DMS53 treated with DMSO at 0.1 percent for 48 hours (cell line): ENCODE results near the gene NEO1.
"Not testable (repeated sequence)": the region's sequence is repeated elsewhere in the genome, so short reads cannot be mapped to it uniquely, and the experiment has no call there.

Source experiments
- DNase-seq: peaks from one replicate; lab custom pipeline; 2025; ENCODE audit not compliant: unreplicated experiment; lab: John Stamatoyannopoulos, UW

Gene NEO1

GRCh38 chr15:73139041-73139743 is 86.9 kb downstream of the NEO1 start:
- DNase-seq, result no peak

GRCh38 chr15:73139744-73140553 is 87.7 kb downstream of the NEO1 start:
- DNase-seq, result no peak

- no peak for DNase-seq
Measured at GRCh38 chr15:73141216-73141900, 89.1 kb downstream of the NEO1 start.

DNA sequence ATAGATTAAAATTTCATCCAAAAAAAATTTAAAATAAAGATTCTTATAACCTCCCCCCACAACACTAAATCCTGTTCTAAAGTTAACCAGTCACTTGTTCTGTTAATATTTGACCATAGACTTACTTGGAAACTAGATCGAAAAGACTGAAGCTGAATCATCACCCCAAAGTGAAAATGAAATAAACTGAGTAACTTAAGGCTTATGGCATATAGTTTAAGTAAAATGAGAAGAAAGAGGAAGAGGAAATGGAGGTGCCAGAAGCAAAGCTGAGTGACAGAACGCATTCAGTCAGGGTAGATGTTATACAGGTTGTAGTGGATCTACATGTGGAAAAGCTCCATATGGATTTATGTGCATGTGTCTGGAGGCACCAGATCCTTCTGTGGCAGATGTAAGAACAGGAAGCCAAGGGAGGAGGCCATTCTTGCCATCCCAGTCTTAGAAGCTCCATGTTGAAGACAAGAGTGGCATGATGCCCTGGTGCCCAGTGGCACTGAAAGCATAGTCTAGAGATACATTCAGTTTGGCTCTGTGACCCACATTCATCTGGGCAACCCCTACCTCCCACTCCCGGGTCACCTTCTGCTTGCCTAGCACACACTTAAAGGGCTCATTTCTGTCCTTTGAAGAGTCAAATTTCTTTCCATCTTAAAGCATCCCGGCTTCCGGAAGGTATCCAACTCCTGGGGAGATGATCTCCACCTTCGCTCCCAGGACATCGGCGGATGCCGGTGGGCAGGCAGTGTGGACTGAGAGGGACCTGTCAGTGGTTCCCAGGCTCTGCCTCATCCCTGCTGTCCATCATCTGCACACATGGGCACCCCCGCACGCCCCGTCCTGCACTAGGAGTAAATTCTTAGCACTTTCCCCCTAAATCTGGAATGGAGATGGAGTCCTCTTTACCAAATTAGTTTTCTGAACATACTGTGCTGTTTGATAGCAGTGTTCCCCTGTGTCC is 90.8 kb downstream of the NEO1 start:
- DNase-seq, result no peak

DNA sequence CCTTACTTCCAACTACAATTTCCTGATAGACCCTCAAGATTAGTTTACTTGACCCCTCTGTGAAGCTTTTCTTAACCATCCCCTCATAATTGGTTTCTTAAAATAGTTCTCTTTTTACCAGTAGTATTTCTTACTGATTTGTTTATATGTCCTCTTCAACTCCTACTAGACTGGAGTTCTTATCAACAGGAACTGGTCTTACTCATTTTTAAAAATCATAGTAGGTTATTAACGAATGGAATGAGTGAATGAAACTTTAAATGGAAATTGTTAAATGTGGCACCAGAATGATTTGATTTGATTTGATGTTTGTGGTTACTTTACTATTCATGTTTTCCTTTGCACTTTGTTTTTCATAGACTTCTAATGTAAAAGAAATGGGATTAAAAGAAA is 91.5 kb downstream of the NEO1 start:
- DNase-seq, result no peak

DNA sequence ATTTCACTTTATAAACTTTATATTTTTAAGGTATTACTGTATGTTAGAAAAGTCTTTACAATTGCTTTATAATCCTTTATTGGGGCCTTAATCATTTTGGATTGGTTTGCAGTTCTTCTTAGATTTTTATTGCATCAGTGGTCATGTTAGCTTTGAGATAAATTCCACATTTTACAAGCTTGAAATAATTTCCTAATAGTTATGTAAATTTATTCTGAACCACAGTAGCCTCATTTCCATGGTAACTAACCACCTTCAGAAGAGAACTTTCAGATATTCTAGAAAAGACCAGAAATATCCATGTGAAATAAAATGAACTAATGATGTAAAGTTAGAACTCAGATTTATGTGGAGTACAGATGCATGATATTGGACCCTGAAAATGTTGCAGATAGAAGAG is 94.2 kb downstream of the NEO1 start:
- no peak for DNase-seq

DNA sequence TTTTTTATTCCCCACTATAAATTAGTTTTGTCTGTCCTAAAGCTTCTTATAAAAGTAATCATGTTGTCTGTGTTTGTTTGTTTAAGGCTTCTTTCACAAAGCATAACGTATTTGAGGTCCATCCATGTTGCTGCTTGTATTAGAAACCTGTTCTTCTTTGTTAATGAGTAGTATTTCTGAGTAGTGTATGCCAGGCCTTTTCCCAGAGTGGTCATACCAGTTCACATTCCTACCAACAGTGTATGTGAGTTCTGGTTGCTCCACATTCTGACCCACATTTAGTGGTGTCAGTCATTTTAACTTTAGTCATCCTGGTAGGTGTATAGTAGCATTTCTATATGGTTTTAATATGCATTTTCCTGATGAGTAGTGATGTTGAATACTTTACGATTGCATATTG is 98.6 kb downstream of the NEO1 start:
- DNase-seq, result no peak

- no peak for DNase-seq
Measured at GRCh38 chr15:73153024-73153423, 100.8 kb downstream of the NEO1 start.

GRCh38 chr15:73153447-73153846 is 101.2 kb downstream of the NEO1 start:
- no peak for DNase-seq

DNA sequence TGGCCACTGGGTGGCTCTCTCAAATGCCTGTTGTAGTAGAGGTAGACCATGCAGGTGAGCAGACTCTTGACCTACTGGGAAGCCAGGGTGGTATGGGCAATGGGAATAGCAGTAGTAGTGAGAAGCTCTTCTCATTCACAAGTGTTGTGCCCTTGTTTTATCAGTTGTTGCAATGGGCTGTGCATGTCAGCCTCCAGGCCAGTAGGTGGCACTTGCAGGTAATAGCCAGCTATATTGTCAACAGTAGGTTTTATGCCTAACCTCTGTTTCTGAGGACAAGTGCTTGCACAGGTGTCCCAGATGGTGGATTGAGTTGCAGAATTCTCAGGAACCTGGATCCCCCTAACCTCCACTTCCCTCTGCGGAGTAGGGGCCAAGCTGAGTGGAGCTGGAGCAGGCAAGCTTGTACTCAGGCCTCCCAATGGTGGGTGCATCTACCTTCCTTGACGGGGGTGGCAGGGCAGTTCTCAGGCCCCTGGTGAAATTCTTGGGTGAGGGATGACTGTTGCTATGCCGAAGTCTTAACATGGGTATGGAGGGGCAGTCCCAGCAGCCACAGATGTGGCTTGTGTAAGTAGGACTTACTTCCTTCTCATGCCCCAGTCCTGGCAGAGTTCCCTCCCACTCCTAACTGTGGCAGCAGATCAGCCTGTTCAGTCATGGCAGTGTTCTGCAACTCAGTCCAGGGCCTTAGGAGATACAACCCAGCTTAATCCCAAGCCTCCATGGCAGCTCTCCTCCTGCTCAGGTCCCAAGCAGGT is 104.3 kb downstream of the NEO1 start:
- no peak for DNase-seq

GRCh38 chr15:73161546-73161945 is 109.3 kb downstream of the NEO1 start:
- DNase-seq, result no peak

DNA sequence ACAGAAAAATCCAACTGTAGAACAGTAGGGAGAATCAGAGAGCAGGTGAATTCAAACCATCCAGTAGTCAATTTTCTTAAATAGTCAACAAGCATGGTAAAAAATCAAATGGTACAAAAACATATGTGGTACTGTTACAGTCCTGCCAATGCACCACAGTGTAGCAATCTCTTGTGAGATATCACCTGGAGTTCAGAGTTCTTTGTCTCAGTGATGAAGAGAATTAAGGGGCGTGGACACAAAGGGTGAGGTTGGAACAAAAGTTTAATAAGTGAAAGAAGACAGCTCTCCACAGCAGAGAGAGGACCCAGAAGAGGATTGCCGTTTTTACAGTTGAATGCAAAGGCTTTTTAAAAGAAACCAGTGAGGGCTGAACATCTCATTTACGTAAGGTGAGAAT is 113.2 kb downstream of the NEO1 start:
- no peak for DNase-seq

GRCh38 chr15:73165844-73166243 is 113.6 kb downstream of the NEO1 start:
- no peak for DNase-seq

DNA sequence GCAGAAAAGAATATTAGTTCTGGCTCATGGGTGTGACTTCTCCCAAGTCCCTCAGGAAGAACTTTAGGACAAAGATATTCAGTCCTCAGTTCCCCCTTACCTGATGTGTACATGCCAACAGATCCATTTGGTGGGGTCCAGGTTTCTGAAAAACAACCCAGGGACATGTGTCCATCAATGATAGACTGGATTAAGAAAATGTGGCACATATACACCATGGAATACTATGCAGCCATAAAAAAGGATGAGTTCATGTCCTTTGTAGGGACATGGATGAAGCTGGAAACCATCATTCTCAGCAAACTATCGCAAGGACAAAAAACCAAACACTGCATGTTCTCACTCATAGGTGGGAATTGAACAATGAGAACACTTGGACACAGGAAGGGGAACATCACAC is 114.4 kb downstream of the NEO1 start:
- not testable (repeated sequence) for DNase-seq

GRCh38 chr15:73168487-73168886 is 116.2 kb downstream of the NEO1 start:
- DNase-seq, result no peak

GRCh38 chr15:73171711-73172110 is 119.4 kb downstream of the NEO1 start:
- DNase-seq, result no peak

- DNase-seq, result no peak
Measured at GRCh38 chr15:73172508-73172907, 120.2 kb downstream of the NEO1 start.

- DNase-seq, result no peak
Measured at GRCh38 chr15:73174171-73174570, 121.9 kb downstream of the NEO1 start.

DNA sequence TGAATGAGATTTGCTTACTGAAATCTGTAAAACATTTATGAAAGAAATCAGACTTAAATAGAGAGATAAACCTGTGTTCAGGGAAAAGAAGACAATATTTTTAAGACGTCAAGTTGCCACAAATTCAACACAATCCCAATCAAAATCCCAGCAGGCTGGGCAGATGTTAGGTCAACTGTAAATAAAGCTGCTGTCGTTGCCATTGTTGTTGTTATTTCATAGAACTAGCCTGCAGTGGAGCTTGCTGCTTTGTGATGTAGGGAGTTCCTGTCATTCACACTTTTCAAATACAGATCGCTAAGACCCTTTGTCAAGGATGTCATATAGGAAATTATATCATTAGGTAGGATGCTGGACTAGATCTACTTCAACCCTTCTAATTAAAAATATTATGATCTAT is 123.1 kb downstream of the NEO1 start:
- DNase-seq, result no peak

- DNase-seq, result no peak
Measured at GRCh38 chr15:73176598-73176997, 124.3 kb downstream of the NEO1 start.
